Mammary epithelial cell (primary cell): Measurements from ENCODE around the gene USP15.

Experiments
- EZH2 ChIP-seq: IDR thresholded peaks from 2 replicates; pipeline ENCODE4 v1.6.1; 2012; ENCODE audit warnings: low read length, inconsistent platforms, borderline replicate concordance
- TF ChIP-seq, protein P1 (sequence below), 2 donors: IDR thresholded peaks in 1 of 2; conservative IDR thresholded peaks in 1 of 2; 2 replicates each; pipeline ENCODE4 v1.5.1; 2011 to 2012; ENCODE audit warnings: inconsistent platforms in 2 of 2, low read length in 2 of 2, mild to moderate bottlenecking in 2 of 2, control low read depth in 1 of 2, low read depth in 1 of 2; ENCODE audit not compliant: insufficient read depth in 1 of 2; ENCODE audit errors: extremely low read depth in 1 of 2

DNA sequence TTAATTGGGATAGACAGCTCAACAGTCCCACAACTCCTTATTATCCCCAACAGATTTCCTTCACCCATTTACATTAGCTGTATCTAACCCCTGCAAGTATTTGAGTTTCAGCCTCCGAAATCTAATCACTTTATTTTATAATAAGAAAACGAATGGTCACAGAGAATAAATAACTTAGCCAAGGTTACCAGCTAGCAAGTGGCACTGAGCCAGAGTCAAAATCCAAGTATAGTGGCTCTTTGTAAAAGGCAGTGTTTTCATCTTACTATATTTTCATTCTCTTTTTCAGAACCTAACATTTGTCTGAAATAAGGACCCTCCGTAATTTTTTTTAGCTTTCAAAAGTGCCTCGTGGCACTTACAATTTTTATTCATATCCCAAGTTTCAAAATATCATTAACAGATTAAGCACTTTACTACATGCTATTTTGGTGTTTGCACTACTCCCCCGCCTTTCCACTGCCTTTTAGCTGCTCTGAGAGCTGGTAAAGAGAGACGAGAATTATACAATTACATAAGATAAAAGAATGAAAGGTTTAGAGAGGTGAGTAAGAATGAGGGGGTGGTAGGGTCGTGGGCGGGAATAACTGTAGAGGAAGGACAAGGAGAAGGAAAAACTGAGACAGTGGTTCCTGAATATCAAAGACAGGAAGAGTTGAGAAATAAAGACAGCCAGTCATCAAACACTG, 3.7 kb upstream of the USP15 start:
- TF ChIP-seq, protein P1, sequence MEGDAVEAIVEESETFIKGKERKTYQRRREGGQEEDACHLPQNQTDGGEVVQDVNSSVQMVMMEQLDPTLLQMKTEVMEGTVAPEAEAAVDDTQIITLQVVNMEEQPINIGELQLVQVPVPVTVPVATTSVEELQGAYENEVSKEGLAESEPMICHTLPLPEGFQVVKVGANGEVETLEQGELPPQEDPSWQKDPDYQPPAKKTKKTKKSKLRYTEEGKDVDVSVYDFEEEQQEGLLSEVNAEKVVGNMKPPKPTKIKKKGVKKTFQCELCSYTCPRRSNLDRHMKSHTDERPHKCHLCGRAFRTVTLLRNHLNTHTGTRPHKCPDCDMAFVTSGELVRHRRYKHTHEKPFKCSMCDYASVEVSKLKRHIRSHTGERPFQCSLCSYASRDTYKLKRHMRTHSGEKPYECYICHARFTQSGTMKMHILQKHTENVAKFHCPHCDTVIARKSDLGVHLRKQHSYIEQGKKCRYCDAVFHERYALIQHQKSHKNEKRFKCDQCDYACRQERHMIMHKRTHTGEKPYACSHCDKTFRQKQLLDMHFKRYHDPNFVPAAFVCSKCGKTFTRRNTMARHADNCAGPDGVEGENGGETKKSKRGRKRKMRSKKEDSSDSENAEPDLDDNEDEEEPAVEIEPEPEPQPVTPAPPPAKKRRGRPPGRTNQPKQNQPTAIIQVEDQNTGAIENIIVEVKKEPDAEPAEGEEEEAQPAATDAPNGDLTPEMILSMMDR (conservative IDR thresholded peaks at IDR 0.05 in 1 of 2, IDR thresholded peaks at IDR 0.05 in 1 of 2; ENCODE audit: extremely low read depth in 1 of 2, insufficient read depth in 1 of 2, low read depth in 1 of 2, low read length in 2 of 2), result no peak
- no peak for TF ChIP-seq EZH2
